ENCODE results near the gene EDC3. TPM values are rescaled to one million over a fixed set of nuclear protein-coding genes. Genes with fewer than 3 reads are reported as not detected.

Gene EDC3
- total and polyA plus RNA-seq, 9 of the 15 experiments (the other 6 are each of a cell fraction or from before 2014, with no cell fraction given) = 11.7 to 63.9 (median 32.8) TPM

GRCh38 chr15:74643665-74644204 is 52.1 kb downstream of the EDC3 start:
- H3K9me3 ChIP-seq (replicated peaks; ENCODE audit: control insufficient read depth, insufficient read depth, low read depth, low read length) = no peaks in the 10 kb centered on the region
- no peak overlapping the region for H3K4me3 ChIP-seq
- DNase-seq (ENCODE audit: extremely low read depth in 1 of 4, low spot score in 3 of 4) (peak in 2 of 4 experiments; percentile 23 to 35), ATAC-seq (peak; percentile 73), FAIRE-seq (peak; percentile 52)
- H3K27me3 ChIP-seq (ENCODE audit: control insufficient read depth in 2 of 2, insufficient read depth in 2 of 2, low read length in 2 of 2) = no peaks in the 10 kb centered on the region
- POLR2A ChIA-PET = no interaction called here
- 74% methylated on average over 2 of the region's 2 CpGs for WGBS (ENCODE audit: insufficient coverage, low coverage, missing lambda C conversion rate)
- BruUV-seq (replicated peaks) = no TSS peak
- CTCF ChIA-PET (ENCODE audit: low intra/inter-chr PET ratio) = interaction anchor here (0.6 kb wide), 1 partner anchor 125 kb away, joined by 3 read pairs; no protein-coding TSS in a partner anchor
- H2AFZ ChIP-seq (ENCODE audit: low read depth, low read length) = no peak overlapping the region
- H3K27ac ChIP-seq (ENCODE audit: extremely low read depth, low read depth, low read length) = no peak overlapping the region
- peaks cover 10% of the 10 kb centered on the region; the same call in 2 of the 3 replicates for H3K79me2 ChIP-seq (ENCODE audit: control insufficient read depth, insufficient read depth, low read length)
- H3K4me2 ChIP-seq (ENCODE audit: insufficient read depth, low read length) = peak overlapping the region; percentile 13; the same call in 1 of the 2 replicates
- H3K9me1 ChIP-seq (ENCODE audit: control insufficient read depth, insufficient read depth, low read length) = no peaks in the 10 kb centered on the region
- H3K4me1 ChIP-seq (replicated peaks in 1 of 2; ENCODE audit: control insufficient read depth in 2 of 2, insufficient read depth in 2 of 2, low read length in 2 of 2) = peaks cover 8 to 25% of the 10 kb centered on the region in 2 experiments; a peak in 3 of 5 replicates
- H3K9ac ChIP-seq (ENCODE audit: insufficient read depth in 1 of 2, low read depth in 2 of 2, low read length in 2 of 2) = peak overlapping the region in 1 of 2 experiments; percentile 30; a peak in 2 of 4 replicates
- intact Hi-C loops (cut with micrococcal nuclease) = loop anchor here (2.0 kb wide), 1 partner anchor 65 kb away; no protein-coding TSS in a partner anchor
- in situ Hi-C loops (cut with MboI) = no loop called here
- peaks cover 23% of the 10 kb centered on the region; the same call in 2 of the 3 replicates for H3K36me3 ChIP-seq (ENCODE audit: control insufficient read depth, insufficient read depth, low read length)
- H4K20me1 ChIP-seq (replicated peaks; ENCODE audit: control insufficient read depth, insufficient read depth, low read length) = peaks cover 17% of the 10 kb centered on the region; the same call in 1 of the 2 replicates
- TF ChIP-seq ZHX1 (conservative IDR thresholded peaks at IDR 0.05; ENCODE audit: low read length) (no peak), ZNF12 (CRISPR knock-in tag; IDR thresholded peaks at IDR 0.05) (no peak), ILK (tag; IDR thresholded peaks at IDR 0.05; ENCODE audit: borderline replicate concordance, low read depth) (no peak), NR3C1 (CRISPR knock-in tag; IDR thresholded peaks at IDR 0.05) (no peak), ZNF165 (CRISPR knock-in tag; IDR thresholded peaks at IDR 0.05; ENCODE audit: borderline replicate concordance) (no peak), RCOR1 (IDR thresholded peaks at IDR 0.05; ENCODE audit: borderline replicate concordance in 1 of 2, low read depth in 2 of 2, low read length in 2 of 2) (0 out of 4 replicates have a peak, but pooled peaks of 1 of the 2 experiments have one; percentile 38), CBFA2T2 (conservative IDR thresholded peaks at IDR 0.05) (peak; percentile 24; the same call in 1 of the 2 replicates), CBFA2T3 (IDR thresholded peaks at IDR 0.05) (peak; percentile 47; the same call in 1 of the 2 replicates), KDM4B (IDR thresholded peaks at IDR 0.05; ENCODE audit: borderline replicate concordance in 2 of 2, low read depth in 1 of 2) (no peak), ELK1 (CRISPR knock-in tag; IDR thresholded peaks at IDR 0.05) (no peak), WHSC1 (IDR thresholded peaks at IDR 0.05; ENCODE audit: low read length) (no peak), ZNF436 (CRISPR knock-in tag; IDR thresholded peaks at IDR 0.05) (no peak), NCOA4 (IDR thresholded peaks at IDR 0.05; ENCODE audit: partially characterized antibody) (no peak)

Data from K562 (cell line).